Measurements from ENCODE around the gene NELL2. TPM values are rescaled to one million over a fixed set of nuclear protein-coding genes. Genes with fewer than 3 reads are reported as not detected.

Gene NELL2
- total RNA-seq, 4 donors from 2014 or later = 0.12 to 42.0 (median 2.0) TPM; not detected in 1

GRCh38 chr12:44847888-44848702, 28.0 kb downstream of the NELL2 start:
- Histone ChIP-seq H3K36me3 (no peaks in the 10 kb centered on the region), H3K4me3 (no peak overlapping the region), H3K27me3 (peaks cover 5% of the 10 kb centered on the region), H3K9me3 (no peaks in the 10 kb centered on the region), H3K27ac (no peak overlapping the region), H3K4me1 (no peaks in the 10 kb centered on the region)
- 62 to 67% methylated on average over 3 to 4 of the region's 6 CpGs for WGBS, 2 donors (ENCODE audit: low coverage in 1 of 2)
- ATAC-seq = no peak
- TF ChIP-seq POLR2AphosphoS5 (IDR thresholded peaks at IDR 0.05) (no peak), CTCF (IDR thresholded peaks at IDR 0.05) (no peak), EP300 (IDR thresholded peaks at IDR 0.05) (no peak), POLR2A (IDR thresholded peaks at IDR 0.05) (no peak)

GRCh38 chr12:44847403-44847802, 28.7 kb downstream of the NELL2 start:
- no peak for TF ChIP-seq POLR2A (IDR thresholded peaks at IDR 0.05)
- TF ChIP-seq POLR2AphosphoS5 (IDR thresholded peaks at IDR 0.05) = no peak
- TF ChIP-seq CTCF (IDR thresholded peaks at IDR 0.05) = no peak
- TF ChIP-seq EP300 (IDR thresholded peaks at IDR 0.05) = no peak
- no peaks in the 10 kb centered on the region for H3K4me1 ChIP-seq
- H3K4me3 ChIP-seq = no peak overlapping the region
- peaks cover 5% of the 10 kb centered on the region for H3K27me3 ChIP-seq
- WGBS, 2 donors (ENCODE audit: low coverage in 1 of 2) = 20% methylated on average over 1 of the region's 1 CpG; no CpG with 5 or more reads in 1 of the 2 donors
- H3K27ac ChIP-seq = no peak overlapping the region
- no peak for ATAC-seq
- H3K9me3 ChIP-seq = no peaks in the 10 kb centered on the region
- no peaks in the 10 kb centered on the region for H3K36me3 ChIP-seq

- peaks cover 5% of the 10 kb centered on the region for H3K27me3 ChIP-seq
- 36 to 44% methylated on average over 1 of the region's 1 CpG for WGBS, 2 donors (ENCODE audit: low coverage in 1 of 2)
- ATAC-seq = no peak
These were observed 29.3 kb downstream of the NELL2 start for GRCh38 chr12:44846826-44847225.

GRCh38 chr12:44842669-44843068, 33.4 kb downstream of the NELL2 start:
- Histone ChIP-seq H3K36me3 (no peaks in the 10 kb centered on the region), H3K9me3 (no peaks in the 10 kb centered on the region), H3K4me3 (no peak overlapping the region), H3K4me1 (no peaks in the 10 kb centered on the region), H3K27ac (no peak overlapping the region), H3K27me3 (no peaks in the 10 kb centered on the region)
- ATAC-seq = no peak
- 78 to 90% methylated on average over 3 to 4 of the region's 4 CpGs for WGBS, 2 donors (ENCODE audit: low coverage in 1 of 2)
- no peak for TF ChIP-seq POLR2A (IDR thresholded peaks at IDR 0.05)
- no peak for TF ChIP-seq EP300 (IDR thresholded peaks at IDR 0.05)
- no peak for TF ChIP-seq POLR2AphosphoS5 (IDR thresholded peaks at IDR 0.05)
- TF ChIP-seq CTCF (IDR thresholded peaks at IDR 0.05) = no peak

More at GRCh38 chr12:44846826-44847225, 29.3 kb downstream of the NELL2 start:
- Histone ChIP-seq H3K9me3 (no peaks in the 10 kb centered on the region), H3K4me1 (no peaks in the 10 kb centered on the region), H3K36me3 (no peaks in the 10 kb centered on the region), H3K27ac (no peak overlapping the region), H3K4me3 (no peak overlapping the region)
- TF ChIP-seq POLR2AphosphoS5 (IDR thresholded peaks at IDR 0.05) = peak; percentile 9
- TF ChIP-seq EP300 (IDR thresholded peaks at IDR 0.05) = no peak

GRCh38 chr12:44839785-44840184, 36.3 kb downstream of the NELL2 start:
- no peaks in the 10 kb centered on the region for H3K36me3 ChIP-seq
- ATAC-seq = no peak
- H3K27me3 ChIP-seq = no peaks in the 10 kb centered on the region
- TF ChIP-seq CTCF (IDR thresholded peaks at IDR 0.05) (no peak), EP300 (IDR thresholded peaks at IDR 0.05) (no peak), POLR2A (IDR thresholded peaks at IDR 0.05) (no peak), POLR2AphosphoS5 (IDR thresholded peaks at IDR 0.05) (no peak)
- H3K9me3 ChIP-seq = no peaks in the 10 kb centered on the region
- H3K4me1 ChIP-seq = no peaks in the 10 kb centered on the region
- WGBS, 2 donors (ENCODE audit: low coverage in 1 of 2) = 59 to 94% methylated on average over 2 of the region's 2 CpGs
- H3K4me3 ChIP-seq = no peak overlapping the region
- no peak overlapping the region for H3K27ac ChIP-seq

Measured in gastroesophageal sphincter (tissue), 4 donors.